ENCODE data around the gene GNB3. TPM values are rescaled to one million over a fixed set of nuclear protein-coding genes. Genes with fewer than 3 reads are reported as not detected.
A peak's percentile ranks its signal among the peaks of the same experiment; 100 is the strongest.

Gene GNB3
- total RNA-seq, 2 experiments from 2014 or later: 0.66 to 0.76 TPM

DNA sequence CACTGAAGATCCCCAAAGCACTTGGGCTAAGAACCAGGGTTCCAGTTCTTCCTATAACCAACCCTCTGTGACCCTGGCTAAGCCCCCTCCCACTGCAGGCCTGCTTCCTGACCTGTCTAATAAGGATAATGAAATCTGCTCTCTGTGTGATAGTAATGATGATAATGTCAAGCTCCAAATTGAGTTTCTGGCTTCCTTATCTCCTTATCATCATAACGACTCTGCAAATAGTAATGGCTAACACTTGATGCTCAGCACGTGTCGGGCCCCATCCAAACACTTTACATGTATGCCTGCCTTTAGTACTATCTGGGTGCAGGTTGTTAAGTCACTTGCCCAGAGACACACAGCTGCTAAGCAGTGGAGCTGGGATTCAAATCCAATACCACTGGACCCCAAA is 24.1 kb upstream of the GNB3 start:
- POLR2A ChIA-PET: no interaction called here
- CTCF ChIA-PET: no interaction called here
- H3K9me3 Mint-ChIP-seq (ENCODE audit: low read depth): no peaks in the 10 kb centered on the region
- peaks cover 38% of the 10 kb centered on the region for H3K36me3 Mint-ChIP-seq (ENCODE audit: low read depth)
- intact Hi-C loops (cut with DNase I, micrococcal nuclease): no loop called here
- ATAC-seq (no peak), DNase-seq (no peak)
- peak overlapping the region; percentile 2 for H3K27ac Mint-ChIP-seq
- H3K4me3 Mint-ChIP-seq: no peak overlapping the region
- H3K4me1 Mint-ChIP-seq: peaks cover 10% of the 10 kb centered on the region
- peaks cover 2% of the 10 kb centered on the region for H3K27me3 Mint-ChIP-seq

DNA sequence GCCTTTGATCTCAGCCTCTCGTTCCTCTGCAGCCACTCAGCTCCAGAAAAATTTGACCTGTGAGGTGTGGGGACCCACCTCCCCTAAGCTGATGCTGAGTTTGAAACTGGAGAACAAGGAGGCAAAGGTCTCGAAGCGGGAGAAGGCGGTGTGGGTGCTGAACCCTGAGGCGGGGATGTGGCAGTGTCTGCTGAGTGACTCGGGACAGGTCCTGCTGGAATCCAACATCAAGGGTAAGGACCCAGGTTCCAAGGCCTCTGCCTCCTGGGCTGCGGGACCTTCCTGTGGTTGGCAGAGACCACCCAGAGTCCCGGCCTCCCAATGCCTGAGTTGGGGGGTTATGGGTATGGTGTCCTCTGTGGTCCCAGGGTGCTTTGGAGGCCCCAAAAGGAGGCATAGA is 23.6 kb upstream of the GNB3 start:
- ATAC-seq: no peak
- intact Hi-C loops (cut with DNase I, micrococcal nuclease): no loop called here
- H3K27me3 Mint-ChIP-seq: peaks cover 2% of the 10 kb centered on the region
- H3K27ac Mint-ChIP-seq: no peak overlapping the region
- peaks cover 38% of the 10 kb centered on the region for H3K36me3 Mint-ChIP-seq (ENCODE audit: low read depth)
- POLR2A ChIA-PET: no interaction called here
- DNase-seq: no peak
- peaks cover 14% of the 10 kb centered on the region for H3K4me1 Mint-ChIP-seq
- CTCF ChIA-PET: no interaction called here
- no peak overlapping the region for H3K4me3 Mint-ChIP-seq
- H3K9me3 Mint-ChIP-seq (ENCODE audit: low read depth): no peaks in the 10 kb centered on the region

DNA sequence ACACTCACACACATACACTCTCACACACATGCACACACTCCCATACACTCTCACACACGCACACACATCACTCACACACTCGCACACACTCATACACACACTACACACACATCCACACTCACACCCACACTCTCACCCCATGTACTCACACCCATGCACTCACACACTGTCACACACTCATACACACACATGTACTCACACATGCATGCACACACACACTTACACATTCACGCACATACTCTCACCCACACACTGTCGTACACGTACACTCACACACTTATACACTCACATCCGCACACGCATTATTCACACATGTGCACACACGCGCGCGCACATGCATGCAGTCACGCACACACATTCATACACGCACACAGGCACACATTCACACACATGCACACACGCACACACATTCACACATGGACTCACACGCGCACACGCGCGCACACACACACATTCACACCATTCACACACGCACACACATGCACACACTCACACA is 23.0 kb upstream of the GNB3 start:
- no peak overlapping the region for H3K4me3 Mint-ChIP-seq
- H3K4me1 Mint-ChIP-seq: peaks cover 17% of the 10 kb centered on the region
- peak overlapping the region; percentile 14 for H3K27ac Mint-ChIP-seq
- DNase-seq (no peak), ATAC-seq (no peak)
- ChIA-PET POLR2A (no interaction called here), CTCF (no interaction called here)
- peaks cover 34% of the 10 kb centered on the region for H3K36me3 Mint-ChIP-seq (ENCODE audit: low read depth)
- intact Hi-C loops (cut with DNase I, micrococcal nuclease): no loop called here
- no peaks in the 10 kb centered on the region for H3K9me3 Mint-ChIP-seq (ENCODE audit: low read depth)
- peaks cover 3% of the 10 kb centered on the region for H3K27me3 Mint-ChIP-seq

DNA sequence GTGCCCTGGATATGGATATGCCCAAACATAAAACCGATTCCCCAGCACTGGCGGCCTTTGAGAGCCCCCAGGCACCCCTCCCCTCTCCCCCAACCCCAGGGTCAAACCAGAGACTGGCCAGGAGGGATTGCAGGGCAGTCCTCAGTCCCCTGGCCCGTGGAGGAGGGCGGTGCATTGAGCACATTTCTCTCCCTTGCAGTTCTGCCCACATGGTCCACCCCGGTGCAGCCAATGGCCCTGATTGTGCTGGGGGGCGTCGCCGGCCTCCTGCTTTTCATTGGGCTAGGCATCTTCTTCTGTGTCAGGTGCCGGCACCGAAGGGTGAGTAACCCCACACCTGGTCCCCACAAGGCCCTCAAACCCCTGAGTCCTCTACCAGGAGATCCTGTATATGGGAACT is 22.5 kb upstream of the GNB3 start:
- Mint-ChIP-seq H3K4me3 (no peak overlapping the region), H3K9me3 (ENCODE audit: low read depth) (no peaks in the 10 kb centered on the region), H3K4me1 (peaks cover 17% of the 10 kb centered on the region), H3K36me3 (ENCODE audit: low read depth) (peaks cover 34% of the 10 kb centered on the region), H3K27ac (no peak overlapping the region), H3K27me3 (peaks cover 7% of the 10 kb centered on the region)
- POLR2A ChIA-PET: no interaction called here
- intact Hi-C loops (cut with DNase I, micrococcal nuclease): no loop called here
- ATAC-seq (no peak), DNase-seq (no peak)
- CTCF ChIA-PET: no interaction called here

DNA sequence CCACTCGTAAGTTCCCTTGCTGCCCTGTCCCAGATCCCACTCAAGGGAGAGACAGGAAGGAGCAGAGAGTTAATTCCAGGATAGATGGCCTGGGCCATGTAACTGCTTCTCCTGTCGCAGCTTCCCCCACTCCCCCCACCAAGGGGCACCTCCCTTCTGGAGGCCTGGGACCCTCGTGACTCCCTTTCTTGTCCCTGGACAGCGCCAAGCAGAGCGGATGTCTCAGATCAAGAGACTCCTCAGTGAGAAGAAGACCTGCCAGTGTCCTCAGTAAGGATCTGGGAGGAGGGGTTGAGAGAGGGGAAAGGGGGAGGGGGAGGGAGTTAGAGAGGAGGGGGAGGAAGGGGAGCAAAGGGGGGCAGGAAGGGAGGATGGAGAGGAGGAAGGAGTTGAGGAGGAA is 22.1 kb upstream of the GNB3 start:
- ATAC-seq (no peak), DNase-seq (no peak)
- H3K9me3 Mint-ChIP-seq (ENCODE audit: low read depth): no peaks in the 10 kb centered on the region
- POLR2A ChIA-PET: no interaction called here
- CTCF ChIA-PET: no interaction called here
- H3K4me3 Mint-ChIP-seq: no peak overlapping the region
- intact Hi-C loops (cut with DNase I, micrococcal nuclease): no loop called here
- H3K27me3 Mint-ChIP-seq: peaks cover 7% of the 10 kb centered on the region
- peaks cover 34% of the 10 kb centered on the region for H3K36me3 Mint-ChIP-seq (ENCODE audit: low read depth)
- H3K27ac Mint-ChIP-seq: no peak overlapping the region
- H3K4me1 Mint-ChIP-seq: peaks cover 17% of the 10 kb centered on the region

DNA sequence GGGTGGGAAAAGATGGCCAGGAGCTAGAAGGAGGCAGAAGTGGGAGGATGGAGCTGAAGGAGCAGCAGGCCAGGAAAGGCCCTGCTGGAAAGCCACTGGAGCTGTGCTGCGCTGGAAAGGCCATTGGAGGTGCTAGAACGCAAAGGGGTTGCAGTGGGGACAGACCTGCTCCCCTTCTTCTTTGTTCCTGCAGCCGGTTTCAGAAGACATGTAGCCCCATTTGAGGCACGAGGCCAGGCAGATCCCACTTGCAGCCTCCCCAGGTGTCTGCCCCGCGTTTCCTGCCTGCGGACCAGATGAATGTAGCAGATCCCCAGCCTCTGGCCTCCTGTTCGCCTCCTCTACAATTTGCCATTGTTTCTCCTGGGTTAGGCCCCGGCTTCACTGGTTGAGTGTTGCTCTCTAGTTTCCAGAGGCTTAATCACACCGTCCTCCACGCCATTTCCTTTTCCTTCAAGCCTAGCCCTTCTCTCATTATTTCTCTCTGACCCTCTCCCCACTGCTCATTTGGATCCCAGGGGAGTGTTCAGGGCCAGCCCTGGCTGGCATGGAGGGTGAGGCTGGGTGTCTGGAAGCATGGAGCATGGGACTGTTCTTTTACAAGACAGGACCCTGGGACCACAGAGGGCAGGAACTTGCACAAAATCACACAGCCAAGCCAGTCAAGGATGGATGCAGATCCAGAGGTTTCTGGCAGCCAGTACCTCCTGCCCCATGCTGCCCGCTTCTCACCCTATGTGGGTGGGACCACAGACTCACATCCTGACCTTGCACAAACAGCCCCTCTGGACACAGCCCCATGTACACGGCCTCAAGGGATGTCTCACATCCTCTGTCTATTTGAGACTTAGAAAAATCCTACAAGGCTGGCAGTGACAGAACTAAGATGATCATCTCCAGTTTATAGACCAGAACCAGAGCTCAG is 21.4 kb upstream of the GNB3 start:
- POLR2A ChIA-PET: no interaction called here
- H3K4me1 Mint-ChIP-seq: peaks cover 17% of the 10 kb centered on the region
- CTCF ChIA-PET: interaction anchor here (0.8 to 7.0 kb wide), 3 partner anchors 14 to 146 kb away, joined by 3 to 55 read pairs (median 20); partner anchors contain the start of gene MLF2

DNA sequence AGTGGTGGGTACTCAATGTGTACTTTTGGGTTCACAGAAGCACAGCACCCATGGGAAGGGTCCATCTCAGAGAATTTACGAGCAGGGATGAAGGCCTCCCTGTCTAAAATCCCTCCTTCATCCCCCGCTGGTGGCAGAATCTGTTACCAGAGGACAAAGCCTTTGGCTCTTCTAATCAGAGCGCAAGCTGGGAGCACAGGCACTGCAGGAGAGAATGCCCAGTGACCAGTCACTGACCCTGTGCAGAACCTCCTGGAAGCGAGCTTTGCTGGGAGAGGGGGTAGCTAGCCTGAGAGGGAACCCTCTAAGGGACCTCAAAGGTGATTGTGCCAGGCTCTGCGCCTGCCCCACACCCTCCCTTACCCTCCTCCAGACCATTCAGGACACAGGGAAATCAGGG is 20.6 kb upstream of the GNB3 start:
- Mint-ChIP-seq H3K36me3 (ENCODE audit: low read depth) (peaks cover 31% of the 10 kb centered on the region), H3K27ac (no peak overlapping the region), H3K27me3 (peaks cover 13% of the 10 kb centered on the region), H3K9me3 (ENCODE audit: low read depth) (no peaks in the 10 kb centered on the region), H3K4me3 (no peak overlapping the region), H3K4me1 (peaks cover 17% of the 10 kb centered on the region)
- ATAC-seq: no peak
- DNase-seq: no peak
- intact Hi-C loops (cut with DNase I, micrococcal nuclease): no loop called here
- ChIA-PET POLR2A (interaction anchor here (0.6 kb wide), 2 partner anchors 10 to 123 kb away, joined by 3 to 4 read pairs; partner anchors contain the start of gene RNU7-1), CTCF (interaction anchor here (0.8 to 7.0 kb wide), 4 partner anchors 13 to 147 kb away, joined by 3 to 55 read pairs (median 12); partner anchors contain the start of gene MLF2)

More for the DNA sequence above, 21.4 kb upstream of the GNB3 start:
- Mint-ChIP-seq H3K27me3 (peaks cover 7% of the 10 kb centered on the region), H3K27ac (no peak overlapping the region), H3K4me3 (no peak overlapping the region), H3K36me3 (ENCODE audit: low read depth) (peaks cover 31% of the 10 kb centered on the region), H3K9me3 (ENCODE audit: low read depth) (no peaks in the 10 kb centered on the region)
- DNase-seq (no peak), ATAC-seq (no peak)
- intact Hi-C loops (cut with DNase I, micrococcal nuclease): no loop called here

DNA sequence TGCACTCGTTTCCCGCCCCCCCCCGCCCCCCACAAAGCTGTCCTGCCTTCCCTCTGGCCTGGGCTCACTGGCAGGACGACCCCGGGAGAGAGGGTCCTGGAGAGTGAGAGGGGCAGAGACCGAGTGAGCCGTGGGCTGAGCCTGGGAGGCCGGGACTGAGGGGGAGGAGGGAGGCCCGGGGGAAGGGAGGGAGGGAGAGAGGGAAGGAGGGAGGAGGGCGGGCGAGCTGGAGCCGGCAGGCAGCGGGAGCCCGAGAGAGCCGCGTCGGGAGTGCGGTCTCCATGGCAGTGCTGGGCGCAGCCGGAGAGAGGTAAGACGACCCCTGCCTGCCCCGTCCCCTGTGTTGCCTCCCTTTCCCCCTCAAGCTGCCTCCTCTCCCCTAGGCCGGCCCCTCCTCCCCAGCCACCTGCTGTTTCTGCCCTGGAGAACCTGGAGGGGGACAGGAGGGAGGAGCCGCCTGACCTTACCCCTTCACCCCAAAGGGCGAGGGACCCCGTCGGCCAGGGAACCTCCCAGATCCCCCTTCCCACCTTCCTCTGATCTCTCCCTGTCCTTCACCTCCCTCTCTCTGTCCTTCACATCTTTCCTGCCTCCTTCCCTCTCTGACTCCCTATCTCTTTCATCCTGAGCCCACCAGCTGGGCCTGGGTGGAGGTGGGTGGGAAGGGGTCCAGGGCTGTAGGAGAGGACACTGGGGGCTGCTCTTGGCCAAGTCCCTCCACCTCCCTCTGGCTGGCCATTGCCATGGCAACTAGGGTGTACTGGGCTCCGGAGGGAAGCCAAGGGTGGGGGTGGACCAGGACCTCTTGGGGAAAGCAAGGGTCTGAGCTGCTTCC is 18.9 kb upstream of the GNB3 start, which contains the start of gene GPR162:
Gene GPR162 (plus strand): TSS at position 231 of the 835 bp plus-strand sequence. CDS start 2,078 bp downstream, outside the sequence.
- ChIA-PET CTCF (interaction anchor here (0.5 to 7.0 kb wide), 7 partner anchors 12 to 257 kb away, joined by 3 to 55 read pairs (median 3); partner anchors contain the start of gene MLF2), POLR2A (interaction anchor here (0.5 to 1.0 kb wide), 3 partner anchors 10 to 190 kb away, joined by 3 to 6 read pairs (median 3); no protein-coding TSS in a partner anchor)
- no peaks in the 10 kb centered on the region for H3K9me3 Mint-ChIP-seq (ENCODE audit: low read depth)
- H3K36me3 Mint-ChIP-seq (ENCODE audit: low read depth): peaks cover 22% of the 10 kb centered on the region
- peaks cover 20% of the 10 kb centered on the region for H3K4me1 Mint-ChIP-seq
- peak within 1 kb of the TSS; percentile 33 for H3K27ac Mint-ChIP-seq
- peak; percentile 43 for DNase-seq
- ATAC-seq: peak; percentile 13
- intact Hi-C loops (cut with DNase I, micrococcal nuclease): no loop called here
- peaks cover 20% of the 10 kb centered on the region for H3K27me3 Mint-ChIP-seq
- peak within 1 kb of the TSS; percentile 38 for H3K4me3 Mint-ChIP-seq

DNA sequence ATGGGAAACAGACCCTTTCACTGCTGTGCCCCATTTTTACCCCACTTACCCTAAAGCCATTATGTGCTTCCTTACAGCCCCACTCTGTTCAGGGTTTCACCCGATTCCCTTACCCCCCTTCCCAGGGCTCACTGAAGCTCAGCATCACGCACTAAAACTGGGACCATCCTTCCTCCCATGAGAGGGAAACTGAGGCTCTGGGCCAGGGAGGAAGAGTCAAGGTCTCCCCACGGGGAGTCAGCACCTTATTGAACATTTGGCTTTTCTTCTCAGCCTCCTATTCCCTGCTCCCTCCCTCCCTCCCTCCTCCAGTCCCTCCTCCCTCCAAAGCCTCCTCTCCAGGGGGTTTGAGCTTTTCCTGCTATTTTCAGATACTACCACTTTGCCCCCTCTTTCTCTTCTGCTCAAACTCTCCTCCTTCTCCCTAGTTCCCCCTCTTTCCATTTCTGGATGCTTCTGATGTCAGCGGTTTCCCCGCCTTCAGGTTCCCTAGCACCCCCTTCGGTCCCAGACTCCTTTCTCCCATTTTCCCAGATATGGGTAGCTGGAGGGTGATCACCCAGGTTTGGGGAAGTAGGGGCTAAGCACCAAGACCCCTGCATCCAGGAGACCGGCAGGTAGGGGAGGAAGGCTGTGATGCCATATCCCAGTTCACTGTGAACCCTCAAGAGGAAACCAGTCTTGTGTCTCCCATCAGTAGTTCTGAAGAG is 18.1 kb upstream of the GNB3 start:
- ChIA-PET POLR2A (interaction anchor here (0.6 kb wide), 1 partner anchor 282 kb away, joined by 3 read pairs; no protein-coding TSS in a partner anchor), CTCF (interaction anchor here (0.5 to 7.0 kb wide), 3 partner anchors 11 to 88 kb away, joined by 3 to 55 read pairs (median 20); partner anchors contain the start of gene MLF2)
- Mint-ChIP-seq H3K36me3 (ENCODE audit: low read depth) (peaks cover 17% of the 10 kb centered on the region), H3K9me3 (ENCODE audit: low read depth) (no peaks in the 10 kb centered on the region), H3K27me3 (peaks cover 25% of the 10 kb centered on the region), H3K4me3 (no peak overlapping the region), H3K27ac (no peak overlapping the region), H3K4me1 (peaks cover 25% of the 10 kb centered on the region)
- no peak for DNase-seq
- no peak for ATAC-seq
- intact Hi-C loops (cut with DNase I, micrococcal nuclease): no loop called here

DNA sequence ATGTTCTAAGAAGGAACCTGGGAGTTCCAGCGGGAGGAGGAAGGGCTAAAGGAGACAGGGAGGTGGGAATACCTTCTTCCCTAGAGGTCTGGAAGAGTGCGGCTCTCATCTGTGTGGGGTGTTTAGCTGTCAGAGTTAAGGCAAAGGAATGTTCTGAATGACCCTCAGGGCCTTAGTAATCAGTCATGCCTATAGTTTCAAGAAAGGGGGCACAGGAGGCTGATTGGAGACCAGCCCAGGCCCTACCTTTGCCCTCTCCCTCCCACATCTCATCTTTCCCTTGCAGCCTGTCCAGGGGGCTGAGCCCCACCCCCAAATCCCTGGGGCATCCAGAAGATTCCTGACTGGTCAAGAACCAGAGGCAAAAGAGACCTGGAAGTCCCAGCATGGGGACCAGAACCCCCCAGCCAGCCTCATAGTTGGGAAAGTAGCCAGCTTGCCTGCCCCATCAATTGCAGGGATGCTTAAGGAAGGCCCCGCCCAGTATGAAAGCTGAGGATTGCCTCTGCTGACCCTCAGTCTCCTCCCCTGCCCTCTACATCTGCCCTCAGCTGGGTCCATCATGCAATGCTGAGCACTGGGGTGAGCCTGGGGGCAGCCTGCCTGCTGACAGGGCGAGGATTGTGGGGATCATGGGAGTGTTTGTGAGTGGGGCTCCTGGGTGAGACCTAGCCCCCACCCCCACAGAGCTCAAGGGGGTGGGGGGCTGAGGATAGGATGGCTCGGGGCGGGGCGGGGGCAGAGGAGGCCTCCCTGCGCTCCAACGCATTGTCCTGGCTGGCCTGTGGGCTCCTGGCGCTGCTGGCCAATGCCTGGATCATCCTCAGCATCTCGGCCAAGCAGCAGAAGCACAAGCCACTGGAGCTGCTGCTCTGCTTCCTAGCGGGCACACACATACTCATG is 17.3 kb upstream of the GNB3 start:
- Mint-ChIP-seq H3K4me3 (no peak overlapping the region), H3K4me1 (peaks cover 28% of the 10 kb centered on the region), H3K27ac (no peak overlapping the region), H3K9me3 (ENCODE audit: low read depth) (no peaks in the 10 kb centered on the region), H3K36me3 (ENCODE audit: low read depth) (peaks cover 10% of the 10 kb centered on the region), H3K27me3 (peaks cover 28% of the 10 kb centered on the region)
- ChIA-PET CTCF (interaction anchor here (0.7 to 7.0 kb wide), 5 partner anchors 10 to 139 kb away, joined by 3 to 55 read pairs (median 20); partner anchors contain the start of genes MLF2 and TPI1), POLR2A (interaction anchor here (0.6 kb wide), 1 partner anchor 283 kb away, joined by 3 read pairs; no protein-coding TSS in a partner anchor)
- no peak for ATAC-seq
- no peak for DNase-seq
- intact Hi-C loops (cut with DNase I, micrococcal nuclease): no loop called here
